ENCODE results near the gene NECAB2.
A peak's percentile ranks its signal among the peaks of the same experiment; 100 is the strongest.

NECAB2 gene

GRCh38 chr16:83992624-83993023 is 24.6 kb downstream of the NECAB2 start:
- DNase-seq: no peak
- Mint-ChIP-seq H3K27me3 (peaks cover 64 to 77% of the 10 kb centered on the region in 2 donors), H3K9me3 (peaks cover 0 to 3% of the 10 kb centered on the region in 2 donors)

GRCh38 chr16:83994087-83994486 is 26.0 kb downstream of the NECAB2 start:
- Mint-ChIP-seq H3K4me1 (peaks cover 0 to 14% of the 10 kb centered on the region in 2 donors), H3K9me3 (peaks cover 0 to 3% of the 10 kb centered on the region in 2 donors), H3K27me3 (peaks cover 63 to 80% of the 10 kb centered on the region in 2 donors), H3K36me3 (peaks cover 0 to 3% of the 10 kb centered on the region in 2 donors), H3K4me3 (no peak overlapping the region), H3K27ac (no peak overlapping the region)
- ATAC-seq (replicated peaks) (no peak), DNase-seq (no peak)

More at GRCh38 chr16:83992624-83993023, 24.6 kb downstream of the NECAB2 start:
- peaks cover 0 to 3% of the 10 kb centered on the region in 2 donors for H3K36me3 Mint-ChIP-seq
- H3K27ac Mint-ChIP-seq: no peak overlapping the region
- H3K4me3 Mint-ChIP-seq: no peak overlapping the region
- ATAC-seq (replicated peaks): no peak
- peaks cover 0 to 14% of the 10 kb centered on the region in 2 donors for H3K4me1 Mint-ChIP-seq

- no peak for DNase-seq
- Mint-ChIP-seq H3K36me3 (peaks cover 0 to 3% of the 10 kb centered on the region in 2 donors), H3K9me3 (peaks cover 0 to 3% of the 10 kb centered on the region in 2 donors), H3K27ac (no peak overlapping the region), H3K27me3 (peaks cover 57 to 74% of the 10 kb centered on the region in 2 donors), H3K4me3 (no peak overlapping the region), H3K4me1 (peaks cover 0 to 14% of the 10 kb centered on the region in 2 donors)
- ATAC-seq (replicated peaks): no peak
Measured at GRCh38 chr16:83994703-83995102, 26.7 kb downstream of the NECAB2 start.

- peaks cover 0 to 3% of the 10 kb centered on the region in 2 donors for H3K36me3 Mint-ChIP-seq
- no peak overlapping the region for H3K4me3 Mint-ChIP-seq
- peaks cover 50 to 65% of the 10 kb centered on the region in 2 donors for H3K27me3 Mint-ChIP-seq
- no peak for DNase-seq
- peaks cover 0 to 14% of the 10 kb centered on the region in 2 donors for H3K4me1 Mint-ChIP-seq
- ATAC-seq (replicated peaks): peak; percentile 23 to 71
- H3K27ac Mint-ChIP-seq: no peak overlapping the region
- H3K9me3 Mint-ChIP-seq: peaks cover 0 to 3% of the 10 kb centered on the region in 2 donors
Measured at GRCh38 chr16:83995754-83996153, 27.7 kb downstream of the NECAB2 start.

- DNase-seq (no peak), ATAC-seq (replicated peaks) (no peak)
- Mint-ChIP-seq H3K27ac (peak overlapping the region; percentile 72), H3K4me3 (no peak overlapping the region), H3K36me3 (peaks cover 0 to 3% of the 10 kb centered on the region in 2 donors), H3K9me3 (peaks cover 0 to 3% of the 10 kb centered on the region in 2 donors), H3K27me3 (peaks cover 46 to 63% of the 10 kb centered on the region in 2 donors), H3K4me1 (peaks cover 0 to 14% of the 10 kb centered on the region in 2 donors)
Measured at GRCh38 chr16:83996481-83997252, 28.6 kb downstream of the NECAB2 start.

GRCh38 chr16:83998091-83998490 is 30.0 kb downstream of the NECAB2 start:
- Mint-ChIP-seq H3K27me3 (peaks cover 43 to 61% of the 10 kb centered on the region in 2 donors), H3K4me1 (peaks cover 0 to 14% of the 10 kb centered on the region in 2 donors), H3K4me3 (no peak overlapping the region), H3K36me3 (no peaks in the 10 kb centered on the region), H3K27ac (no peak overlapping the region), H3K9me3 (no peaks in the 10 kb centered on the region)
- ATAC-seq (replicated peaks) (no peak), DNase-seq (no peak)

- no peak for ATAC-seq (replicated peaks)
- Mint-ChIP-seq H3K4me3 (no peak overlapping the region), H3K27ac (no peak overlapping the region), H3K27me3 (peaks cover 22 to 38% of the 10 kb centered on the region in 2 donors), H3K9me3 (no peaks in the 10 kb centered on the region), H3K4me1 (peaks cover 0 to 5% of the 10 kb centered on the region in 2 donors), H3K36me3 (no peaks in the 10 kb centered on the region)
- no peak for DNase-seq
Measured at GRCh38 chr16:84000989-84001642, 33.1 kb downstream of the NECAB2 start.

- no peak for DNase-seq
- ATAC-seq (replicated peaks): no peak
- H3K36me3 Mint-ChIP-seq: no peaks in the 10 kb centered on the region
- no peaks in the 10 kb centered on the region for H3K4me1 Mint-ChIP-seq
- peaks cover 16 to 38% of the 10 kb centered on the region in 2 donors for H3K27me3 Mint-ChIP-seq
- H3K27ac Mint-ChIP-seq: no peak overlapping the region
- H3K4me3 Mint-ChIP-seq: no peak overlapping the region
- no peaks in the 10 kb centered on the region for H3K9me3 Mint-ChIP-seq
Measured at GRCh38 chr16:84001726-84002125, 33.7 kb downstream of the NECAB2 start.

GRCh38 chr16:84003038-84003437 is 35.0 kb downstream of the NECAB2 start:
- peaks cover 14 to 43% of the 10 kb centered on the region in 2 donors for H3K27me3 Mint-ChIP-seq
- ATAC-seq (replicated peaks) (no peak), DNase-seq (no peak)
- H3K36me3 Mint-ChIP-seq: no peaks in the 10 kb centered on the region
- no peaks in the 10 kb centered on the region for H3K9me3 Mint-ChIP-seq
- H3K4me1 Mint-ChIP-seq: no peaks in the 10 kb centered on the region
- H3K27ac Mint-ChIP-seq: no peak overlapping the region
- no peak overlapping the region for H3K4me3 Mint-ChIP-seq

- no peak overlapping the region for H3K27ac Mint-ChIP-seq
- DNase-seq: no peak
- no peaks in the 10 kb centered on the region for H3K4me1 Mint-ChIP-seq
- H3K9me3 Mint-ChIP-seq: no peaks in the 10 kb centered on the region
- H3K4me3 Mint-ChIP-seq: no peak overlapping the region
- H3K36me3 Mint-ChIP-seq: no peaks in the 10 kb centered on the region
- peaks cover 10 to 39% of the 10 kb centered on the region in 2 donors for H3K27me3 Mint-ChIP-seq
- no peak for ATAC-seq (replicated peaks)
Measured at GRCh38 chr16:84004442-84004841, 36.4 kb downstream of the NECAB2 start.

GRCh38 chr16:84005391-84005790 is 37.3 kb downstream of the NECAB2 start:
- DNase-seq (no peak), ATAC-seq (replicated peaks) (no peak)
- Mint-ChIP-seq H3K4me3 (no peak overlapping the region), H3K27ac (no peak overlapping the region), H3K27me3 (peaks cover 10 to 42% of the 10 kb centered on the region in 2 donors), H3K36me3 (no peaks in the 10 kb centered on the region), H3K4me1 (no peaks in the 10 kb centered on the region), H3K9me3 (no peaks in the 10 kb centered on the region)

- Mint-ChIP-seq H3K9me3 (no peaks in the 10 kb centered on the region), H3K4me1 (no peaks in the 10 kb centered on the region), H3K36me3 (no peaks in the 10 kb centered on the region), H3K4me3 (no peak overlapping the region), H3K27ac (no peak overlapping the region), H3K27me3 (peaks cover 4 to 41% of the 10 kb centered on the region in 2 donors)
- no peak for DNase-seq
- ATAC-seq (replicated peaks): no peak
Measured at GRCh38 chr16:84007520-84007919, 39.5 kb downstream of the NECAB2 start.

- H3K27me3 Mint-ChIP-seq: peaks cover 0 to 37% of the 10 kb centered on the region in 2 donors
- no peaks in the 10 kb centered on the region for H3K36me3 Mint-ChIP-seq
- H3K27ac Mint-ChIP-seq: no peak overlapping the region
- ATAC-seq (replicated peaks) (peak in 1 of 2 donors; percentile 16), DNase-seq (no peak)
- H3K9me3 Mint-ChIP-seq: no peaks in the 10 kb centered on the region
- H3K4me1 Mint-ChIP-seq: no peaks in the 10 kb centered on the region
- no peak overlapping the region for H3K4me3 Mint-ChIP-seq
Measured at GRCh38 chr16:84007965-84008364, 39.9 kb downstream of the NECAB2 start.

- Mint-ChIP-seq H3K4me1 (peaks cover 2 to 5% of the 10 kb centered on the region in 2 donors), H3K36me3 (no peaks in the 10 kb centered on the region), H3K27ac (no peak overlapping the region), H3K4me3 (no peak overlapping the region), H3K9me3 (peaks cover 0 to 3% of the 10 kb centered on the region in 2 donors), H3K27me3 (peaks cover 0 to 34% of the 10 kb centered on the region in 2 donors)
- no peak for DNase-seq
- ATAC-seq (replicated peaks): no peak
Measured at GRCh38 chr16:84009282-84009681, 41.2 kb downstream of the NECAB2 start.

Measured in stimulated activated naive B cell treated with anti-CD40 and anti-IgM and Interleukin-4, amounts not matched to agents 10 μg/mL and 1 μg/mL and 100 μg/mL, for 72 hours (primary cell).